ENCODE data around the gene C2CD2L. TPM values are rescaled to one million over a fixed set of nuclear protein-coding genes. Genes with fewer than 3 reads are reported as not detected.

C2CD2L gene
- total and polyA plus RNA-seq, 2 of the 13 experiments (the other 11 are each of a cell fraction or from before 2014, with no cell fraction given): 3.7 to 5.5 TPM

- TF ChIP-seq ELK4 (CRISPR knock-in tag; IDR thresholded peaks at IDR 0.05; ENCODE audit: borderline replicate concordance) (no peak), ZNF792 (CRISPR knock-in tag; IDR thresholded peaks at IDR 0.05) (no peak), EHMT2 (IDR thresholded peaks at IDR 0.05; ENCODE audit: borderline replicate concordance, low read depth, low read length) (no peak), ZFY (CRISPR knock-in tag; IDR thresholded peaks at IDR 0.05) (peak; percentile 57), FOXK1 (CRISPR knock-in tag; IDR thresholded peaks at IDR 0.05; ENCODE audit: borderline replicate concordance, low read depth) (0 out of 2 replicates have a peak, but pooled peaks have one; percentile 42), PHF8 (CRISPR knock-in tag; IDR thresholded peaks at IDR 0.05) (peak; percentile 58), TEAD3 (CRISPR knock-in tag; optimal IDR thresholded peaks at IDR 0.05; ENCODE audit: borderline replicate concordance) (no peak), SUZ12 (IDR thresholded peaks at IDR 0.05; ENCODE audit: low read depth, low read length) (no peak), NR2F6 (IDR thresholded peaks at IDR 0.05) (no peak), NR2F6 (CRISPR knock-in tag; IDR thresholded peaks at IDR 0.05) (peak; percentile 14; the same call in 1 of the 2 replicates), RNF2 (conservative IDR thresholded peaks at IDR 0.05; ENCODE audit: low read depth) (no peak), ZNF572 (CRISPR knock-in tag; IDR thresholded peaks at IDR 0.05) (no peak), ZNF362 (CRISPR knock-in tag; IDR thresholded peaks at IDR 0.05; ENCODE audit: borderline replicate concordance) (no peak), ZNF576 (CRISPR knock-in tag; IDR thresholded peaks at IDR 0.05) (no peak), TRAFD1 (CRISPR knock-in tag; IDR thresholded peaks at IDR 0.05; ENCODE audit: borderline replicate concordance) (no peak), ZNF3 (CRISPR knock-in tag; IDR thresholded peaks at IDR 0.05) (no peak), ZNF460 (CRISPR knock-in tag; IDR thresholded peaks at IDR 0.05; ENCODE audit: borderline replicate concordance) (no peak), LCORL (IDR thresholded peaks at IDR 0.05) (no peak), LCORL (CRISPR knock-in tag; IDR thresholded peaks at IDR 0.05) (no peak; the same call in 1 of the 2 replicates), YY1 (IDR thresholded peaks at IDR 0.05; ENCODE audit: insufficient read depth, insufficient replicate concordance, low read depth, low read length) (peak; percentile 22), NR1H2 (CRISPR knock-in tag; IDR thresholded peaks at IDR 0.05; ENCODE audit: borderline replicate concordance, low read depth) (no peak), ZNF446 (CRISPR knock-in tag; IDR thresholded peaks at IDR 0.05) (0 out of 2 replicates have a peak, but pooled peaks have one; percentile 65), GPN1 (CRISPR knock-in tag; IDR thresholded peaks at IDR 0.05; ENCODE audit: borderline replicate concordance) (0 out of 2 replicates have a peak, but pooled peaks have one; percentile 5)
- TF ChIP-seq, protein P1, sequence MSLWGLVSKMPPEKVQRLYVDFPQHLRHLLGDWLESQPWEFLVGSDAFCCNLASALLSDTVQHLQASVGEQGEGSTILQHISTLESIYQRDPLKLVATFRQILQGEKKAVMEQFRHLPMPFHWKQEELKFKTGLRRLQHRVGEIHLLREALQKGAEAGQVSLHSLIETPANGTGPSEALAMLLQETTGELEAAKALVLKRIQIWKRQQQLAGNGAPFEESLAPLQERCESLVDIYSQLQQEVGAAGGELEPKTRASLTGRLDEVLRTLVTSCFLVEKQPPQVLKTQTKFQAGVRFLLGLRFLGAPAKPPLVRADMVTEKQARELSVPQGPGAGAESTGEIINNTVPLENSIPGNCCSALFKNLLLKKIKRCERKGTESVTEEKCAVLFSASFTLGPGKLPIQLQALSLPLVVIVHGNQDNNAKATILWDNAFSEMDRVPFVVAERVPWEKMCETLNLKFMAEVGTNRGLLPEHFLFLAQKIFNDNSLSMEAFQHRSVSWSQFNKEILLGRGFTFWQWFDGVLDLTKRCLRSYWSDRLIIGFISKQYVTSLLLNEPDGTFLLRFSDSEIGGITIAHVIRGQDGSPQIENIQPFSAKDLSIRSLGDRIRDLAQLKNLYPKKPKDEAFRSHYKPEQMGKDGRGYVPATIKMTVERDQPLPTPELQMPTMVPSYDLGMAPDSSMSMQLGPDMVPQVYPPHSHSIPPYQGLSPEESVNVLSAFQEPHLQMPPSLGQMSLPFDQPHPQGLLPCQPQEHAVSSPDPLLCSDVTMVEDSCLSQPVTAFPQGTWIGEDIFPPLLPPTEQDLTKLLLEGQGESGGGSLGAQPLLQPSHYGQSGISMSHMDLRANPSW (CRISPR knock-in tag; IDR thresholded peaks at IDR 0.05; ENCODE audit: borderline replicate concordance): no peak
Measured at GRCh38 chr11:119106564-119107537, at the start of gene C2CD2L (continued).

Measured in HepG2 (cell line).